Fibroblast of skin of right quadriceps (primary cell): ENCODE results near the gene TSPAN4.

Experiments
- DNase-seq: peaks from one replicate; pipeline ENCODE4 v3.0.0-alpha.2; 2013

The TSPAN4 gene

DNA sequence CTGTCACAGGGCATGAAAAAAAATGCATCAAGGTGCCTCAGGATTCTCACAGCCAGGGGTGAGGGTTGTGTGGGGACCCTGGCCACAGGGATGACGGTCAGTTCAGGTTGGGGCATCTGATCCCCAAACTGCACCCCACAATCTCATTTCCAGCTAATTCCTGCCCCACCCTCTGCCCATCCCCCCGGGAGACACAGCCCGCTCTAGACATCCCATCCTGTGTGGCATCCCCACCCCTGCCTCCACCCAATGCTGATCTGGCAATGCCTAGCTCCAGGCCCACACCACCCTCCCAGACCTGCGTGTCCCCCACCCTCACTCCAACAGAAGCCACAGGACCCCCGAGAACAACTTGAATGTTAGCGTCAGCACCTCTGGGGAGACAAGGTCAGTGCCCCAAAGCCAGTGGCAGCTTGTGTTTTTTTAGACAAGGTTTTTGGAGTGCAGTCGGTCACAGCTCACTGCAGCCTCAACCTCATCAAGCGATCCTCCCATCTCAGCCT, 25.3 kb downstream of the TSPAN4 start:
- DNase-seq: no peak

DNA sequence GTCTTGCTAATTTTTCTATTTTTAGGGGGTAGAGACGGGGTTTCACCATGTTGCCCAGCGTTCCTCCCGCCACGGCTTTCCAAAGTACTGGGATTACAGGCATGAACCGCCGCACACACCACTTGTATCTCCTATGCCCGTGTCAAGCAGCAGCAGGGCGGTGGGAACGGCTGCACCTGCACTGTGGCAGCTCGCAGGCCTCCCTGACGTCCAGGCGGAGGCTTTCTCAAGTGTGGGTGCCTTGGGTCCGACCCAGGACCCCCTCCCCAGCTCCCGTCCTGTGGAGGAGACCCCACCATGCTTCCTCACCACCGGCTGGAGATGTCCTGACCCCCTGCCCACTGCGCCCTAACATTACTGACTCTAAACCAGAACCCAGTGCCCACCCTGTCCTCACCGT, 25.7 kb downstream of the TSPAN4 start:
- no peak for DNase-seq

DNA sequence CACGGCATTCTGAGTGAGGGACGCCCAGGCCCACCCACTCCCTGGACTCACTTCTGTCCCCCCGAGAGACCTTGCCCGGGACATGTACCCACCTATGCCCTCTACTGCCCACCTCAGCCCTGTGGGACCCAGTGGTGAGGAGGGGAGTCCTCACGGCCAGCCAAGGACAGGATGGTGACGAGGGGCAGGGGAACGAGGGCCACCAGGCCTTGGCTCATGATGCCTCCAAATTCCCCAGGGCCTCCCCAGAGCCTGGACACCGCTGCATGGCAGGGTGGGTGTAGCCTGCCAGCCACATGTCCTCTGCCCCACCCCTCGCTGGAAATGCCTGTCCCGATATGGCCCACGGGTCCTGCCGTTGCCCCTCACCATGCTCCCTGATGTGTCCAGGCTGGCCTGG, 26.1 kb downstream of the TSPAN4 start:
- no peak for DNase-seq

- no peak for DNase-seq
Observed at GRCh38 chr11:869399-870126, 26.9 kb downstream of the TSPAN4 start.

DNA sequence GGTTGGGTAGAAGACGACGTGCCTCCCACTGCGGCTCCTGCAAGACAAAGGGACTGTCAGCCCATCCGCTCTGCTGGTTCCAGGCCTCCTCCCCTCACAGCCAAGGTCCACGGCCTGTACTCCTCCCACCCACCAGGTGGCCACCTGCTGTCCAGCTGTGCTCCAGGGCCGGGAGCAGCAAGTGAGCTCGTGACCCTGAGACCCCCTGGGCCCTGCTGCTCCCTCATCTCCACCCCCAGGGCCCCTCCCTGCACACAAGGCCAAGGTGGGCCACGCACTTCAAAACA, 27.4 kb downstream of the TSPAN4 start:
- no peak for DNase-seq

DNA sequence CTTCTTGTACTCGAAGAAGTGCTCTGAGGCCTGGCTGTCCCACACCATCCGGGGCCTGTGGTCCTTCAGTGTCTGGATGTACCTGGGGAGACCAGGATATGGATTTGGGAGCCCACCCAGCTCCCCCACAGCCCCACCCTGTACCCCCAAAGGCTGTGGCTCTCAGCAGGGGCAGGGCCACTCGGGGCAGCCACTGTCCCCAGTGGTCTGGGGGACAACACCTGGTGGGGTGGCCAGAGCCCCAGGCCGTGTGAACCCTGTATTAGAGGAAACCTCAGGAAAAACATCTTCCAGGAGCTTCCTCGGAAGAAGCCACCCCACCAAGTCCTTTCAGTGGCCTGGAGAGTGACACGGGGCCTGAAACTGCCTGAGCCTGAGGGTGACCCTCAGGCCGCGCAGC, 27.8 kb downstream of the TSPAN4 start:
- DNase-seq: no peak

DNA sequence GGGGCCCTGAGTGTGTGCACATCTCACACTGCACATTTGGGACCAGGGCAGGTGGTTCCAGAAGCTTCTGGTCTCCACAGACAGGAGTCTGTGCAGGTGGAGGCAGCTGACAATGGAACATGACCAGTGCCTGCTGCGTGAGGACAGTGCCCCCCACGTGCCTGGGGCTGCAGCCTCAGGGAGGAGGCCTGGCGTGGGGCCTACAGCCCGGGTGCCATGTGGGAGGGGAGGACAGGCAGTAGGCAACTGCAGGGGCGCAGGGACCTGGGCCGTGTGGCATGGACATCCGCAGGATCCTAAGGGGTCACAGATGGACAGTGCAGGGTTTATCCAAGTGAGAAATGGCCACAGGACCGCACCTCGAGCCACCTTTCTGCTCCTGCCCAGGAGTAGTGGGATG, 28.8 kb downstream of the TSPAN4 start:
- DNase-seq: no peak

DNA sequence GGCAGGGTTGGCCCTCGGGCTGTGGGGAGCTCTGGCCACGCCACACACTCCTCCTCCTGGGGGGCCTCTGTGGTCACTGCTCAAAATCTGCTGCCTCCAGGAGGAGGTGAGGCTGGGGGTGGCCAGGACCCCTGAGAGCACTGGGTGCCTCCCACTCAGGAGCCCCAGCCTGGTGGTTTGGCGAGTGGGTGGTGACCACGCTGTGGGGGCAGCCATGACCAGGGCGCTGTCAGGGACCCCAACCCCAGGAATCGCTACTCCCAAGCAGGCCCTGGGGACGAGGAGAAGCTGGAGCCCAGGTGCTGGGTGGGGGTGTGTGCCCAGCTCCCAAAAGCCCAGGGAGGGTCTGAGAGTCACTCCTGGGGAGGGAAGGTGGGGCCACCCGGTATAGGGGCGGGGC, 30.1 kb downstream of the TSPAN4 start:
- no peak for DNase-seq

- DNase-seq: no peak
Observed at GRCh38 chr11:873706-874105, 31.1 kb downstream of the TSPAN4 start.

DNA sequence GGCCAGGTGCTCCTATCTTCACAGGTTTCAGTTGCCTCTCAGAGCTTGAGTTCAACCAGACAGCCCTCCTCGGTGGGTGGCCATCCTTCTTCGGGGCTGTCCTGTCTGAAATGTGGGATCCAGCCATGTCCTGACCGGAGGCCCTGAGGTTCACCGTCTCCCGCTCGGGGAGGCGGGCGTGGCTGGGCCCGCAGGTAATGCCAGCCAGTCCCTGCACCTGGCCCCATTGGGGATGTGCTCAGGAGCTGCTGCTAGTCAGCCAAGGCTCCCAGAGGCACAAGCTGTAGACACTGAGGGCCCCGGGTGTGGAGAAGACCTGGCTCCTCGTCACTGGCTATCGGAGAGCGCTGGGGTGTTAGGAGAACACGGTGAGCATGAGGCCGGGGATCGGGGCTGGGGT, 32.6 kb downstream of the TSPAN4 start:
- DNase-seq: no peak

- no peak for DNase-seq
Observed at GRCh38 chr11:875769-876301, 33.2 kb downstream of the TSPAN4 start.

DNA sequence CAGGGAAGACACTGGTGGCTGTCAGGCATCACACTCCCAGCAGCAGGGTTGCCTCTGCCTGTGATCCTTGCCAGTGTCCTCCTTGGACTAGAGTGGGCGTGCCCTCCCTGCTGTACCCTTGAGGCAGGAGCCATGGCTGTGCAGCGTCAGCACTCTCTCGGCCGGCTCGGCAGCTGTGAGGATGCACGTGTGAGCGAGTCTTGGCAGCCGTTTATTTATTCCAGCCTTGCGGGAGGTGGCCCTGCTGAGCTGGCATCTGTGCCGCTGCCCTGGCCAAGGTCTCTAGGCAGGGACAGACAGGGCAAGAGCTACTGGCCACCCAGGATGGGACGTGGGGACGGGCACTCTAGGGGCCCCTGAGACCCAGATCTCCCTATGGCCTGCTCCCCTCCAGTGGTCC, 33.9 kb downstream of the TSPAN4 start:
- no peak for DNase-seq

DNA sequence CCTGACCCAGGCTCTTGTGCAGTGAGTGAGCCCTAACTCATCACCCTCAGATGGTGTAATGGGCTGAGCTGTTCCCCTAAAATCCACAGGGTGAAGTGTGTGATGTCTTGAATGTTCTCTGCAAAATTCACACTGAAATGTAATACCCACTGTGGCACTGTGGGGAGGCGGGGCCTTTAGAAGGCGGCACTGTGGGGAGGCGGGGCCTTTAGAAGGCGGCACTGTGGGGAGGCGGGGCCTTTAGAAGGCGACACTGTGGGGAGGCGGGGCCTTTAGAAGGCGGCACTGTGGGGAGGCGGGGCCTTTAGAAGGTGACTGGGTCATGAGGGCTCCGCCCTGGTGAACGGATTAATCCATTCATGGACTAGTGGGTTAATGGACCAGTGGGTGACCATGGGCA, 34.9 kb downstream of the TSPAN4 start:
- DNase-seq: no peak

- no peak for DNase-seq
Observed at GRCh38 chr11:880447-880846, 37.8 kb downstream of the TSPAN4 start.

GRCh38 chr11:882596-882995, 39.9 kb downstream of the TSPAN4 start:
- peak; percentile 27 for DNase-seq

DNA sequence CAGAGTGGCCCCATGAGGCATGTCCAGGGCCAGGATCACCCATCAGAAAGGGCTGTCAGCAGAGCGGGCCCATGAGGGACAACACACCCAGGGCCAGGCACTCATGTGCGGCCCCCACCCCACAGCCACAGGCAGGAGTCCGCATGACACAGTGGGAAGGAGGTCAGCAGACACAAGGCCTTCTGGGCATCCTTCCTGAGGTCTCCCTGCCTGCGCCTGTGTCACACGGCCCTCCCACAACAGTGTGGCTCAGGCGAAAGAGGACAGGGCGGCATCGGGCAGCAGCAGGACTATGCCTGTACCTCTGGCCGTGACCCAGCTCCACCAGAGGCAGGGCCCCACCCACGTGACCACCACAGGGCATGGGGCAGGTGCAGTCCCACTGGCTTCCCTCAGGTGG, 40.9 kb downstream of the TSPAN4 start:
- DNase-seq: no peak

- no peak for DNase-seq
Observed at GRCh38 chr11:884578-885070, 42.0 kb downstream of the TSPAN4 start.

GRCh38 chr11:886568-886967, 43.9 kb downstream of the TSPAN4 start:
- DNase-seq: no peak

DNA sequence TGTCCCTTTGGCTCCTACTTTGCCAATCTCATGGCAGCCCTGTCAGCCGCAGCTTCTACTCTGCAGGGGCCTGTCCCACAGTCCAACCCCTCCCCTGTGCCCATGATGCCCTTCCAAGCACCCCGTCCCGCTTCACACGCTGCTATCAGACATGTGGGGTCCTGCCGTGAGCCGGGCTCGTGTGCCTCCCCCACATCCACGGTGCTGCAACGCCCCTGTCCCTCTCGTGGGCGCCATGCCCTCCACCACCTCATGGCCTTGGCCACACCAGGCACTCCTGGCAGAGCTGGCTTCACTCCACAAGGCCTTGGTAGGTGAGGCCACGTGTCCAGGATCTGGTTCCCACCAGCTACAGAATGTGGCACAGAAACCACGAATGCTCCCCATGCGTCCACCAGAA, 44.9 kb downstream of the TSPAN4 start:
- DNase-seq: no peak

GRCh38 chr11:888310-889212, 45.9 kb downstream of the TSPAN4 start:
- no peak for DNase-seq

DNA sequence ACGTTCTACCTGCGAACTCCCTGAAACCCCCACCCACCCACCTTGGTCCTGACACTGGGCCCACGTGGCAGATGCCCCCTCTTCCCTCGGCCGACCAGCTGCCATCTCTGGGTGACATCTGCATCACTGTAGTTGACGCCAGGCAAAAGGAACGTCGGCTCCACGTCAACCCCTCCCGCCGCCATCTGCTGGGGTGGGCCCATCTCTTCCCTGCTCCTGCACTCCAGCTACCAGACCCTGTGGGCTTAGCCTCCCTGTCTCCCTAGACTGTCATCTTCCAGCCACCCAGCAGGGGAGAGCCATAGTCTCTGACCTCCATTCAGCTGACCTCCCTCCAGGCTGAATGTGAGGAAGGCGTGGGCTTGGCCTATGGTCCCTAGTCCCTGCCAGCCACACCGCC, 46.6 kb downstream of the TSPAN4 start:
- no peak for DNase-seq

DNA sequence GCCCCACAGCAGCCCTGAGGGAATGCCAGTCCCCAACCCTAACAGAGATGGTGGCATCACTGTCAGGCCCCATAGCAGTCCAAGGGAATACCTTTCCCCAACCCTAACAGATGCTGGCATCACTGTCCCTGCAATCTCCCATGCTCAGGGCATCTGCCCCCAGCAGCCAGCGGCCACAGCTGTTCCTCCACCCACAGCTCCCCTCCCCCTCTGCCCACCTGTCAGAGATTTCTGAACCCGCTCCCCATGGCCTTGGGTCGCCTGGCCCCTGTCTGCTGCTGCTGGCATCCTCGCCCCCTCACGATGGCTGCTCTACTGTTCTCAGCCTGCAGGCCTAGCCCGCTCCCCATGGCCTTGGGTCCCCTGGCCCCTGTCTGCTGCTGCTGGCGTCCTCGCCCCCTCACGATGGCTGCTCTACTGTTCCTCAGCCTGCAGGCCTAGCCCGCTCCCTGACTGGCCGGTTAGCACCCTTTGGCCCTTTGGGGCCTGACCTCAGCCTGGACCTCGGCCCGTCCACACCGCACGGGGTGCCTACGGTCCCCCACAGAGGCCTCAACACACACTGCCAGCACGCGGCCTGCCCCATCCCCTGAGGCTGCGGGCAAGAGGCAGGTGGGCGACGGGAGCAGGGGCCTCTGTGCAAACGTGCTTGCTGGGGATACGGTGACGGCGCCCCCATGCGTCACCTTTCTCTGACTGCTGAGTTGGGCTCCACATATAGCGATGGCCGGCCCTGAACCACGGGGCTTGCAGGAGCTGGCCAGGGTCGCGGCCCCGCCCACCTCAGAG, 47.2 kb downstream of the TSPAN4 start:
- no peak for DNase-seq
